NOMO-1 treated with dmso at 0.1 percent for 144 hours (cell line): ENCODE data around the gene TIAL1.
A peak's percentile ranks its signal among the peaks of the same experiment; 100 is the strongest.
"Not testable (repeated sequence)": the region's sequence is repeated elsewhere in the genome, so short reads cannot be mapped to it uniquely, and the experiment has no call there.

Experiments used
- DNase-seq: peaks from one replicate; lab custom pipeline; 2025; ENCODE audit not compliant: unreplicated experiment; lab: John Stamatoyannopoulos, UW

TIAL1 gene

GRCh38 chr10:119596537-119597404 lies at the start of gene TIAL1:
TSS of gene TIAL1 (minus strand) at chr10:119596964. CDS start at chr10:119596465, 499 bp downstream.
- peak; percentile 99 for DNase-seq

GRCh38 chr10:119644994-119645393 lies 48.2 kb upstream of the TIAL1 start:
- DNase-seq: no peak

- DNase-seq: no peak
Measured at GRCh38 chr10:119644205-119644814, 47.5 kb upstream of the TIAL1 start.

DNA sequence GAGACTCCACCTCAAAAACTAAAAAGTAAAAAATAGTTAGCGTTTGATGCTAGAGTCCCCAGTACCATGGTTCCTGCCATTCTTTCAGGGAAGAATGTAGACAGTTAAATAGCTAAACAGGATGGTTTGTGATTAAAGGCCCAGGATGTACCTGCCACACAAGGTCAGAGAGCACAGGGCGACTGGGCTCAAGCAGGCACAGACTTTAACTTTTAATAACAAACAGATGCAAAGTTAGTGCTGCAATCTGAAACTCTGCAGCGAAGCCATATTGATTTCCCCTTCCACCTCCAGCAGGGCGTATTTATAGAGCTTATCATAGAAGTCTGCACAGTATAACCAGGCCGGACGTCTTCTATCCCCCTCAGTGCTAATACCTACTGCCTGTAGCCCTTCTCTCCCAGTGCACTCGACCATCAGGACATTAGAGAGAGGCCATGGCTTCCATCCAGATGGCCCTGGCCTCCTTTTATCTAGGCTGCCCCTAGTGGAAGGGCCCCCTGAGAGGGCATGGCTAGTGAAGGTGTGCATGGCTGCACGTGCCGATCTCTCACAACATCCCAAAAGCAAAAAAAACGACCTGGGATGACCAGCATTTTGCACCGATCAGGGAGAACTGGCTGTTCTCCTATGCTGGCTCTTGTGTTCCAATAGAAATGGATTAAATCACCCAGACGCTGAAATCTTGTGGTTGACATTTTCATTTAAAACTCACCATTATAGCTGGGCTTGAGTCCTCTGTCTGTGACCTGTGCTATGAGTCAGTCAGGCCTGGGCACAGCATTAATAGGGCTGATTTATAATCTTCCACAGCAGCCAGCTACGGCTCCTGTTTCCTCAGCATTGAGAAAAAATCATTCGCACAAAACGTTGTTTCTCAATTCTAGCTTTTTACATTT lies 46.8 kb upstream of the TIAL1 start:
- no peak for DNase-seq

DNA sequence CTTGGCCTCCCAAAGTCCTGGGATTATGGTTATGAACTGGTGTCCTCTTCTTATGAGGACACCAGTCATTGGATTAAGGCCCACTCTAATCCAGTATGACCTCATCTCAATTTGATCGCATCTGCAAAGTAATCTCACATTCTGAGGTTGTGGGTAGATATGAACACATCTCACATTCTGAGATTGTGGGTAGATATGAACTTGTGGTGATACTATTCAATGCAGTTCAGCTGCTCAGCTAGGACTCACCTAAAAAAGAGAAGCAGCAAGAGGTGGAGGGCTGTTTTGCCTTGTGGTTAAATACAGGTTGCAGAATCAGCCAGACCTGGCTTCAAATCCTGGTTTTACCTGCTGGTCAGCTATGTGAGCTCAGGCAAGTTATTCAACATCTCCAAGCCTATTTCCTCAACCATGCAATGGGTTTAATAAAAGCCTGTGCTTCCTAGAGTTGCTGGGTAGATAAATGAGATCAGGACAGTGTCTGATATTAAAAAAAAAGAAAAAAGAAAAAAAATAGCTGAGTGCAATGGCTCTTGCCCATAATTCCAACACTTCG lies 45.9 kb upstream of the TIAL1 start:
- DNase-seq: no peak

DNA sequence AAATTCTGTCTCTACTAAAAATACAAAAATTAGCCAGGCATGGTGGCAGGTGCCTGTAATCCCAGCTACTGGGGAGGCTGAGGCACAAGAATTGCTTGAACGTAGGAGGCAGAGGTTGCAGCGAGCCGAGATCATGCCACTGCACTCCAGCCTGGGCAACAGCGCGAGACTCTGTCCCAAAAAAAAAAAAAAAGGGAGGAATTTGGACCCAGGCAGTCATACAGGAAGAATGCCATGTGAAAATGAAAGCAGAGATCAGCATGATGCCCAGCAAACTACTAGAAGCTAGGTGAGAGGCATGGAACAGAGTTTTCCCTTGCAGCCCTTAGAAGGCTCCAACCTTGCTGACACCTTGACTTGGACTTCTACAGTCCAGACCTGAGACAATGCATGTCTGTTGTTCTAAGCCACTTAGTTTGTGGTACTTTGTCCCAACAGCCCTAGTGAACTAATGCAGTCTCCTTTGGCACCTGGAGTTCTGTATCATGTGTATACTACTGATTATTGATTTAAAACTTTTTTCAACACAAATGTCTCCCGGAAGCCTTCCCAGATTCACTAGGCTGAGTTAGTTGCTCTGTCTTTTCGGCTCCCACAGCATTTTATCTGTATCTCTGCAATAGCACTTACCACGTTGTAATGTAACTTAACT lies 44.2 kb upstream of the TIAL1 start:
- DNase-seq: no peak

GRCh38 chr10:119640384-119640783 lies 43.6 kb upstream of the TIAL1 start:
- no peak for DNase-seq

DNA sequence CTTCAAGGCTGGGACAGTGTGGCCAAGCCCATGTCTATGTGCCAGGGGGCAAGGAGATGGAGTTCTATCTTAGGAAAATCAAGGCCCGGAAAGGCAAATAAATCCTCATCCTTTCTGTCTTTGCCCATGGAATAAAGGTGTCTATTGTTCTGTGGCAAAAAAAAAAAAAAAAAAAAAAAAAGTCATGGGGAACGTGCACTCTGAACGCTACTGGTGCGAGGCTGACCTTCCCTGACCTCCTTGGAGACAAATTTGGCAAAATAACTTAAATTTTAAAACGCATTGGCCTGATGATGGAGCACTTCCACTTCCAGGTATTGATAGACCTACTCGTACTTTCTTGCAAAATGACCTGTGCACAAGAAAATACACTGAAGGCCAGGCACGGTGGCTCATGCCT lies 42.2 kb upstream of the TIAL1 start:
- DNase-seq: no peak

- DNase-seq: no peak
Measured at GRCh38 chr10:119637631-119638030, 40.9 kb upstream of the TIAL1 start.

GRCh38 chr10:119634219-119634544 lies 37.4 kb upstream of the TIAL1 start:
- no peak for DNase-seq

DNA sequence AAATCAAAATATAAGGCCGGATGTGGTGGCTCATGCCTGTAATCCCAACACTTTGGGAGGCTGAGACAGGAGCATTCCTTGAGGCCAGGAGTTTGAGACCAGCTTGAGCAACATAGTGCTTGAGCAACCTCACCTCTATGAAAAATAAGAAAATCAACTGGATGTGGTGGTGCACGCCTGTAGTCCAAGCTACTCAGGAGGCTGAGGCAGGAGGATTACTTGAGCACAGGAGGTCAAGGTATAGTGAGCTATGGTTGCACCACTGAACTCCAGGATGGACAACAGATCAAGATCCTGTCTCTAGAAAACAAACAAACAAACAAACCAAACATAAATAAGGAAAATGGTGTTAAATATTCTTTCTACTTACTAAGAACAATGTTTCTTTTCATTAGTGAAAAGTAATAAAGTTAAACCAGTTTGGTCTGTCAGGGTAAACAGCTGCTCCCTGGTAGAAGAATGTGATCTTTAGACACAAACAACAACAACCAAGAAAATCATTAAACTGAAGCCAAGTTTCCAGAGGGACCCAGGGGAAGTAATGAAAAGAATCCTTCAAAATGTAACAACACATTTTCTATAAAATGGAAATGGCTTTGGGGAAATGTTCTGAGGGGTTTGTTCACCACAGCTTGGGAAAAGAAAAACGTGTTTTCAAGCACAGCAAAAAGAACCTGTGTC lies 36.9 kb upstream of the TIAL1 start:
- DNase-seq: no peak

- DNase-seq: no peak
Measured at GRCh38 chr10:119630300-119630699, 33.5 kb upstream of the TIAL1 start.

- no peak for DNase-seq
Measured at GRCh38 chr10:119625570-119626280, 29.0 kb upstream of the TIAL1 start.

DNA sequence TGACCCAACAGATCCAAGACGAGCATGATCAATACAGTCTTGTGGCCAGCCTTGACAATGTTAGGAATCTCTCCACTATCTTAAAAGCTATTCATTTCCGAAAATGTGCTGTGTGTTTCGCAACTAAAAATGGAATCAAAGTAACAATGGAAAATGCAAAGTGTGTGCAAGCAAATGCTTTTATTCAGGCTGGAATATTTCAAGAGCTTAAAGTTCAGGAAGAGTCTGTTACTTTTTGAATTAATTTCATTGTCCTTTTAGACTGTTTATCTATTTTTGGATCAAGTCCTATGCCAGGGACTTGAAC lies 24.3 kb upstream of the TIAL1 start:
- no peak for DNase-seq

DNA sequence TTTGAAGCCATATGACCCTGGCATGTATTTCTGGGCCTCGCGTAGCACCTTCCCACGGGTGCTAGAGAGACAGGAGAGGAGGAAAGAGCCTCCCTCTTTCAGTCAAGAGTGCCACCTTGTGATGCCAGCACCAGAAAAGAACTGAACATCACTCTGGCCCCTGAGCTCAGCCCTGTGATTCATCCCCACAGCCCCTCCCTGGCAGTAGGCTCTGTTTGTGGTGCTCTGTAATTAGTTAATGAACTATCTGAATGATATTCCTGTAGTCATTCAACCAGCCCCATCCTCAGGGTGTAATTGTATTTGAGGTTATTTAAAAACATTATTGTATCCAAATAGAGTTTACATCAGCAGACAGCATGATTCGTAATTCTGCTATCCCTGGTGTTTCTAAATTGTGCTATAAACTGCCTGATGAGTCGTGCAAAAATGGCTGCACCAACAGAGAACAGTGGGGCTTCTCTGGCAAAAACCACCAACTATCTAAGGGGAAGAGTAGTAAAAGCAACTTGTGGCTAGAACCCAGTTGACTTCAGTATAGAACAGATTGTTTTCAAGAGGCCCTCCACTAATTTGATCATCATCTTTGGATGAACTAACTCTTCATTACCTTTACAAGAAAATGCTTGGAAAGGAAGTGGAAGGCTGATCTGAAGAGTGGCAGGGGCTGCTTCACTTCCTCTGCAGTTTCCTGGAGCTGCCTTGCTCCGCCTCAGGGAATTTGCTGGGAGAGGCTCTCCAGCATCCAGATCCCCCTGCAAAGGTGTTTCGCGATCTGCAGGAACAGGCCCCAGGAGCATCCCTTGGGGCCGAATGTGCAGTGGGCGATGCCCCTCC lies 23.7 kb upstream of the TIAL1 start:
- DNase-seq: no peak

GRCh38 chr10:119619811-119620210 lies 23.0 kb upstream of the TIAL1 start:
- not testable (repeated sequence) for DNase-seq

DNA sequence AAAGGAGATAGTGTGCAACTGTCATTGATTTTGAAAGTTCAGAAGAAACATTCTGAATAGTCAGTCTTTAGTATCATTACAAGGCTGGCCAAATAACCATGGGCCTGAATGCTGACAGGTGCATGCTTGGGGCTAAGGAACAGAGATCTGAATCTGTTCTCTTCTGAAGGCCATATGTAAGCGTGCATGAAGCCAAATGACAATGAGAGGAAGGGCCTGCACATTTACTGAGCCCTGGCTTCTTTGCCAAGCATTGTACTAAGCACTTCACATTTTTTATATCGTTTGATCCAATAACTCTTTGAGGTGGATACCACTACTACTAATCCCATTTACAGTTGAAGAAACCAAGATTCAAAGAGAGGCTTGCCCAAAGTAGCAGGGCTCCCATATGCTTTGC lies 22.5 kb upstream of the TIAL1 start:
- no peak for DNase-seq

DNA sequence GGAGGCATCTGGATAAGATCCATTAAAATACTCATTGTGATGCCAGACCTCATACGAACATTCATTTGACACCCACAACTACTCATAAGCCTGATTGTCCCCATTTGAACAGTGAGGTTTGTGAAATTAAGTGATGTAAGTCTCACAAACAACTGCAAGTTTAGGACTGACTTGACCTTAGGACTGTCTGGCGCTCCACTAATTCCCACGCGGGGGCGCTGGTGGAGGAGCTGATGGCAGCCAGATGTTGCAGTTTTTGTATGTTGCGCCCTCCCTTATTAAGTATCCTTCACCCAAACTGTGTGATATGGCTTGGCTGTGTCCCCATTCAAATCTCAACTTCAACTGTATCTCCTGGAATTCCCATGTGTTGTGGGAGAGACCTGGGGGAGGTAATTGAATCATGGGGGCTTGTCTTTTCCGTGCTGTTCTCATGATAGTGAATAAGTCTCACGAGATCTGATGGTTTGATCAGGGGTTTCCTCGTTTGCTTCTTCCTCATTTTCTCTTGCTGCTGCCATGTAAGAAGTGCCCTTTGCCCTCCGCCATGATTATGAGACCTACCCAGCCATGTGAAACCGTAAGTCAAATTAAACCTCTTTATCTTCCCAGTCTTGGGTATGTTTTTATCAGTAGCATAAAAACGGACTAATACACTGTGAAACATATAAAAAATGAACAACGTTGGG lies 20.3 kb upstream of the TIAL1 start:
- no peak for DNase-seq
